Peyer's patch (tissue), 4 donors: ENCODE measurements around the gene PAK3. TPM values are rescaled to one million over a fixed set of nuclear protein-coding genes. Genes with fewer than 3 reads are reported as not detected.

Experiments used
- DNase-seq, 3 donors: peaks; one replicate each; pipeline ENCODE4 v3.0.0-alpha.2; 2017 to 2019
- H3K27ac ChIP-seq, 4 donors: fragments of 200-600 bp; sonication (generic); one replicate each; pipeline ENCODE4 v1.5.1; 2016 to 2019
- H3K27me3 ChIP-seq, 2 donors: fragments of 200-600 bp; sonication (generic); one replicate each; pipeline ENCODE4 v1.5.1; 2019
- H3K36me3 ChIP-seq, 3 donors: fragments of 200-600 bp; sonication (generic); one replicate each; pipeline ENCODE4 v1.5.1; 2016 to 2019
- H3K4me1 ChIP-seq, 4 donors: fragments of 200-600 bp; sonication (generic); one replicate each; pipeline ENCODE4 v1.5.1; 2016 to 2019
- H3K4me3 ChIP-seq, 4 donors: fragments of 200-600 bp; sonication (generic); 1 replicate in 3 of 4; 2 replicates in 1 of 4; pipeline ENCODE4 v1.5.1; 2016 to 2019; ENCODE audit warnings: mild to moderate bottlenecking in 1 of 4
- H3K9me3 ChIP-seq, 4 donors: fragments of 200-600 bp; sonication (generic); one replicate each; pipeline ENCODE4 v1.5.1; 2016 to 2019; ENCODE audit warnings: mild to moderate bottlenecking in 1 of 4
- CTCF ChIP-seq, 6 experiments: fragments of 450-650 bp in 4 of 6; fragments of 200-600 bp in 2 of 6; sonication (generic) in 1 of 6; IDR thresholded peaks; one replicate each; pipeline ENCODE4 v1.5.1; 2017 to 2019; ENCODE audit warnings: antibody characterized with exemption in 6 of 6, mild to moderate bottlenecking in 3 of 6, moderate library complexity in 1 of 6
- POLR2A ChIP-seq, 2 donors: fragments of 450-650 bp; IDR thresholded peaks; one replicate each; pipeline ENCODE4 v1.5.1; 2017; ENCODE audit warnings: antibody characterized with exemption in 2 of 2, mild to moderate bottlenecking in 2 of 2, moderate library complexity in 2 of 2
- total RNA-seq, 4 donors: library from RNA; depleted of rRNA; stranded (reverse); fragments of >200 nt; gene quantifications; one replicate each; pipeline ENCODE4 v1.1.0, GENCODE V29; 2016

The PAK3 gene
- total RNA-seq, 4 donors from 2014 or later, result 0.13 to 8.3 (median 0.18) TPM

GRCh38 chrX:111181951-111182350 is 86.0 kb downstream of the PAK3 start:
- H3K27ac ChIP-seq, result no peak overlapping the region
- no peaks in the 10 kb centered on the region for H3K9me3 ChIP-seq
- DNase-seq, result no peak
- no peaks in the 10 kb centered on the region for H3K27me3 ChIP-seq
- H3K4me3 ChIP-seq, result no peak overlapping the region
- no peaks in the 10 kb centered on the region for H3K4me1 ChIP-seq
- no peaks in the 10 kb centered on the region for H3K36me3 ChIP-seq
- TF ChIP-seq POLR2A (IDR thresholded peaks at IDR 0.05) (no peak), CTCF (IDR thresholded peaks at IDR 0.05) (no peak)

- Histone ChIP-seq H3K27me3 (no peaks in the 10 kb centered on the region), H3K27ac (no peak overlapping the region), H3K4me3 (no peak overlapping the region), H3K4me1 (no peaks in the 10 kb centered on the region), H3K9me3 (no peaks in the 10 kb centered on the region), H3K36me3 (no peaks in the 10 kb centered on the region)
- DNase-seq, result no peak
- TF ChIP-seq POLR2A (IDR thresholded peaks at IDR 0.05), result no peak
- no peak for TF ChIP-seq CTCF (IDR thresholded peaks at IDR 0.05)
Observed at GRCh38 chrX:111182997-111183396, 87.0 kb downstream of the PAK3 start.

GRCh38 chrX:111191598-111191997 is 95.6 kb downstream of the PAK3 start:
- no peaks in the 10 kb centered on the region for H3K9me3 ChIP-seq
- H3K36me3 ChIP-seq, result no peaks in the 10 kb centered on the region
- H3K27me3 ChIP-seq, result no peaks in the 10 kb centered on the region
- no peak for TF ChIP-seq CTCF (IDR thresholded peaks at IDR 0.05)
- no peak for TF ChIP-seq POLR2A (IDR thresholded peaks at IDR 0.05)
- no peaks in the 10 kb centered on the region for H3K4me1 ChIP-seq
- DNase-seq, result no peak
- H3K4me3 ChIP-seq, result no peak overlapping the region
- H3K27ac ChIP-seq, result no peak overlapping the region

- Histone ChIP-seq H3K4me1 (no peaks in the 10 kb centered on the region), H3K27me3 (no peaks in the 10 kb centered on the region), H3K27ac (no peak overlapping the region), H3K9me3 (no peaks in the 10 kb centered on the region), H3K36me3 (no peaks in the 10 kb centered on the region), H3K4me3 (no peak overlapping the region)
- DNase-seq, result no peak
- no peak for TF ChIP-seq CTCF (IDR thresholded peaks at IDR 0.05)
- no peak for TF ChIP-seq POLR2A (IDR thresholded peaks at IDR 0.05)
Observed at GRCh38 chrX:111199505-111199904, 103.5 kb downstream of the PAK3 start.

- H3K9me3 ChIP-seq, result no peaks in the 10 kb centered on the region
- H3K27me3 ChIP-seq, result no peaks in the 10 kb centered on the region
- H3K4me1 ChIP-seq, result no peaks in the 10 kb centered on the region
- no peaks in the 10 kb centered on the region for H3K36me3 ChIP-seq
- H3K27ac ChIP-seq, result no peak overlapping the region
- TF ChIP-seq POLR2A (IDR thresholded peaks at IDR 0.05), result no peak
- no peak for TF ChIP-seq CTCF (IDR thresholded peaks at IDR 0.05)
- no peak overlapping the region for H3K4me3 ChIP-seq
- DNase-seq, result no peak
Observed at GRCh38 chrX:111200327-111200726, 104.3 kb downstream of the PAK3 start.

- no peak overlapping the region for H3K27ac ChIP-seq
- H3K9me3 ChIP-seq, result no peaks in the 10 kb centered on the region
- no peak for DNase-seq
- no peaks in the 10 kb centered on the region for H3K27me3 ChIP-seq
- H3K4me3 ChIP-seq, result no peak overlapping the region
- TF ChIP-seq POLR2A (IDR thresholded peaks at IDR 0.05) (no peak), CTCF (IDR thresholded peaks at IDR 0.05) (no peak)
- no peaks in the 10 kb centered on the region for H3K36me3 ChIP-seq
- no peaks in the 10 kb centered on the region for H3K4me1 ChIP-seq
Observed at GRCh38 chrX:111207851-111208250, 111.9 kb downstream of the PAK3 start.
